Glutamatergic neuron (in vitro differentiated cells): ENCODE measurements around the gene WDR27. TPM values are rescaled to one million over a fixed set of nuclear protein-coding genes. Genes with fewer than 3 reads are reported as not detected.

Source experiments
- DNase-seq: peaks from one replicate; pipeline ENCODE4 v3.0.0; 2022
- H3K27ac Mint-ChIP-seq: one replicate; pipeline ENCODE4 v1.8.0; 2020; ENCODE audit warnings: mild to moderate bottlenecking, mixed read lengths, inconsistent platforms; ENCODE audit not compliant: unreplicated experiment
- H3K27me3 Mint-ChIP-seq: one replicate; pipeline ENCODE4 v1.8.0; 2020; ENCODE audit warnings: mild to moderate bottlenecking, moderate library complexity, mixed read lengths, inconsistent platforms; ENCODE audit not compliant: unreplicated experiment
- H3K36me3 Mint-ChIP-seq: one replicate; pipeline ENCODE4 v1.8.0; 2020; ENCODE audit warnings: mild to moderate bottlenecking, mixed read lengths, inconsistent platforms; ENCODE audit not compliant: unreplicated experiment
- H3K4me1 Mint-ChIP-seq: one replicate; pipeline ENCODE4 v1.8.0; 2020; ENCODE audit warnings: mild to moderate bottlenecking, low read depth, mixed read lengths, inconsistent platforms; ENCODE audit not compliant: unreplicated experiment
- H3K4me3 Mint-ChIP-seq: one replicate; pipeline ENCODE4 v1.8.0; 2020; ENCODE audit warnings: mild to moderate bottlenecking, mixed read lengths, inconsistent platforms; ENCODE audit not compliant: unreplicated experiment
- H3K9me3 Mint-ChIP-seq: one replicate; pipeline ENCODE4 v1.8.0; 2020; ENCODE audit warnings: mild to moderate bottlenecking, moderate library complexity, mixed read lengths, inconsistent platforms; ENCODE audit not compliant: unreplicated experiment
- CTCF ChIP-seq: fragments of 200-600 bp; sonication (generic); IDR thresholded peaks from one replicate; pipeline ENCODE4 v1.5.0; 2021; ENCODE audit not compliant: partially characterized antibody, unreplicated experiment
- total RNA-seq: library from RNA; stranded (reverse); fragmentation: NEBNext Ultra II Directional; extraction: Animal tissue kit (Norgen Biotek cat#: 25700); gene quantifications from one replicate; pipeline ENCODE4 v1.2.1, GENCODE V29; 2021; ENCODE audit not compliant: unreplicated experiment

Gene WDR27
- total RNA-seq, 1 donor from 2014 or later = 64.8 TPM

GRCh38 chr6:169639653-169640278 lies 62.1 kb downstream of the WDR27 start:
- TF ChIP-seq CTCF = no peak
- DNase-seq = no peak
- Mint-ChIP-seq H3K27me3 (peaks cover 2% of the 10 kb centered on the region), H3K4me1 (no peaks in the 10 kb centered on the region), H3K4me3 (no peak overlapping the region), H3K27ac (no peak overlapping the region), H3K36me3 (no peaks in the 10 kb centered on the region), H3K9me3 (peaks cover 3% of the 10 kb centered on the region)

GRCh38 chr6:169638915-169639314 lies 62.9 kb downstream of the WDR27 start:
- Mint-ChIP-seq H3K9me3 (peaks cover 3% of the 10 kb centered on the region), H3K36me3 (no peaks in the 10 kb centered on the region), H3K4me1 (no peaks in the 10 kb centered on the region), H3K27ac (no peak overlapping the region), H3K4me3 (no peak overlapping the region), H3K27me3 (peaks cover 2% of the 10 kb centered on the region)
- DNase-seq = no peak
- TF ChIP-seq CTCF = no peak

GRCh38 chr6:169638388-169638787 lies 63.4 kb downstream of the WDR27 start:
- H3K4me3 Mint-ChIP-seq = no peak overlapping the region

GRCh38 chr6:169635345-169635744 lies 66.5 kb downstream of the WDR27 start:
- Mint-ChIP-seq H3K9me3 (peaks cover 3% of the 10 kb centered on the region), H3K27ac (no peak overlapping the region), H3K36me3 (no peaks in the 10 kb centered on the region), H3K27me3 (no peaks in the 10 kb centered on the region), H3K4me3 (no peak overlapping the region), H3K4me1 (no peaks in the 10 kb centered on the region)
- DNase-seq = no peak
- TF ChIP-seq CTCF = no peak

More at GRCh38 chr6:169638388-169638787, 63.4 kb downstream of the WDR27 start:
- no peak for TF ChIP-seq CTCF
- Mint-ChIP-seq H3K27ac (no peak overlapping the region), H3K27me3 (peaks cover 2% of the 10 kb centered on the region), H3K9me3 (peaks cover 3% of the 10 kb centered on the region), H3K4me1 (no peaks in the 10 kb centered on the region), H3K36me3 (no peaks in the 10 kb centered on the region)
- no peak for DNase-seq

GRCh38 chr6:169632841-169633240 lies 69.0 kb downstream of the WDR27 start:
- DNase-seq = no peak
- Mint-ChIP-seq H3K27me3 (no peaks in the 10 kb centered on the region), H3K4me3 (no peak overlapping the region), H3K4me1 (no peaks in the 10 kb centered on the region), H3K27ac (no peak overlapping the region), H3K9me3 (no peaks in the 10 kb centered on the region), H3K36me3 (no peaks in the 10 kb centered on the region)
- TF ChIP-seq CTCF = no peak
